ENCODE data around the gene GALNT18.

Gene GALNT18

DNA sequence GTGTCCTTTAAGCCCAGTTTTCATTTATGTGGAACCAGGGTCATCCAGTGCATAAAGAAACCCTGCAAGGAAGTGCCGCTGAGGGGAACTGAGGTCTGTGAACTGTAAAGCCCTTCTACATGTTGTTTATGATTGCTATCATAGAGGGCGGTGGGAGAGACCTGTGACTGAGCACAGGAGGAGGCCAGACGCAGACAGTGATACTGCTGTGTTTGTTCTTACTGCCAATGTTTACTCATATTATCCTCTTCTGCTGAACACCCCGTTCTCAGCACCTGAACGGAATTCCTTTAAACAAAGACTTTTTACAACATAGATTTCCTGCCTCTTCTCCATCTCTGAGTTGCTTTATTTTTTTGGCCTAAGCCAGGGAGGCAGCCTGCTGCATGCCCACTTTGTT, 967 bp upstream of the GALNT18 start:
- DNase-seq: no peak

DNA sequence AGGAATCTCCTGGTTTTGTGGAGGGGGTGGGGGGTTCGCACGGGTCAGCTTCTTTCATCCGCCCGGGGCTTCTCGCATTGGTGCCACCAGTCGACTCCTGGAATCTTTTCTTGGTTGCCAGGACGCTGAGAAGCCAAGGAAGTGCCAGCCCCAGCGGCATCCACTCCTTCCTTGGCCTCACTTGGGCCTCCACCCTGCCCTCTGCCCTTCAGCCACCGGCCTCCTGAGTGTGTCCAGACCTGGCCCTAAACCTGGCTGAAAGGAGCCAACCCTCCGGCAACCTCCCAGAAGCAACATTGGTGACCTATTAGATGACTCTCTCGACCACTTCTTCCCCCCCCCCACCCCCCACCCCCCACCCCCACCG, 518 bp upstream of the GALNT18 start:
- no peak for DNase-seq

DNA sequence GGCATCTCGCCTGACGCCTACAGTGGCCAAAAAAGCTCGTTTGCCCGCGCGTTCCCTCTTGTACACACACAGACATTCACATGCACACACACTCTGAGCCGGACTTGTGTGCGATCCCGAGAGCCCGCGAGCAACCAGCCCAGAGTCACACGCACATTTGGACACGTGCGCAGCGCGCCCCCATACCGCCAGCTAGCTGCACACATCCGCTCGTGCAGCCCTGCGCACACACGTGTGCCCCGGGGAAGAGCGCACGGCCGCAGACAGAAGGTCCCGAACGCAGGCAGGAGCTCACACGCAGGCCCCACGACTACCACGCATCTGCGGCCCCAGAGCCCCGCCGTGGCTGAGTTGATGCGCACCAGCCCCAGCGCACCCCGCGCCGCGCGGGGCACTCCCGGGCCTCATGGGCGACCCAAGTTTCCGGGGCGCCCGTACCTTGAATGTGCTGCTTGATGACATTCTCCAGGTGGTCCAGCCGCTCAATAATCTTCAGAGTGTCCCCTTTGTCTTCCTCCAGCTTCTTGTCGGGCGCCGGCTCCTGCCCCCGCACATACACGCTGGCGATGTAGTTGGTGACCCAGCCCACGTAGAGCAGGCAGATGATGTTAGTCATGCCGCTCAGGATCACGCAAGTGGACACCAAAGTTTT, 758 bp downstream of the GALNT18 start:
- DNase-seq: no peak

DNA sequence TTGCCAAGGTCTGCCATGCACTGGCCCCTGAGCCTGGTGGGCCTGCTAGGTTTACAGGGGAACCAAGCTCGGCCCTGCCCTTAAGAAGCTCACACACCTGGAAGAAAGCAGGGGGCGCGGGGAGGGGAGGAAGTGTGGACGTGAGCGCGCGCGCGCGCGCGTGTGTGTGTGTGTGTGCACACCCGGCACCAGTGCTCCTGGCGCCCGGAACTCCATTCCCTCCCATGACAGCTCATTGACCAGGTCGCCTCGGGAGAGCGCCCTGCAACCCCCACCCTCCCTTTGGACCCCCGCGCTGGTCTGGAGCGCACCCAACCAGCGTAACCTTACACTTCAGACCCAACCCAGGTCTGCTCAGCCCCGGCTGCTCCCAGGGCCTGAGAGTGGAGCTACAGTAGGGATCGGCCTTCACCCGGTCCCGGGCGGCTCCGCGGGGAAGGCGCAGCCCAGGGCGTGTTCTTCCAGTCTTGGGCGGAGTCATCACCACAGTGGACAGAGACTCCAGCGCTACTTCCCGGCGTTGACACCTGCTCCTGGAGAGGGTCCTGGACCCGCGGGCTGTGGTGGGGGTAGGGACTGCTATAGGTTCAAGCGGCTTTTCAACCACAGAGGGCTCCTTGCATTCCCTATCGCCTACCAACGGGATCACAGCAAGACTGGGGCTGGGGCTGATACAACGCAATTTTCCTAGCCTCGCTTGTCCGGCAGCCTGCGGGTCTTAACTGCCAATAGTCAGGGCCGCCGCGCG, 1.5 kb downstream of the GALNT18 start:
- peak; percentile 60 for DNase-seq

DNA sequence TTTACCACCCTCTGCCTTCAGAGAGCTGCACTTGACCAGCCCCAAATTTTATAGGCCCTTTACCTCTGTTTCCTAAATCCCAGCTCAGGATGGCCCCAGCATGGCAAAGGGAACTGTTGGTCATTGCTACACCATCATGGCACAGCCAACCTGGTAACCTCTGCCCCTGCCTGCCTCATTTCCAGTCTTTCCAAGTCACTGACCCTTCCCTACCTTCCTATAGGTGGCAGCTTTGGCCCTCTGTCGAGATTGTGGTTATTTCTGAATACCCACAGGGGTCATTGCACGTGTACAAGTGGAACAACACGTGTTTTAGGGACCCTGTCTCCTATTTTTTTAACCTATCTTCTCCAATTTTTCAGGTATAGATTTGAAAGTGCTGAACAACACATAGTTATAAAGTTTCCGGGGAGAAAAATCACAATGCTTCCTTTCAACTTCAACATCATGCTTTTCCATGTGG, 2.8 kb downstream of the GALNT18 start:
- DNase-seq: no peak

DNA sequence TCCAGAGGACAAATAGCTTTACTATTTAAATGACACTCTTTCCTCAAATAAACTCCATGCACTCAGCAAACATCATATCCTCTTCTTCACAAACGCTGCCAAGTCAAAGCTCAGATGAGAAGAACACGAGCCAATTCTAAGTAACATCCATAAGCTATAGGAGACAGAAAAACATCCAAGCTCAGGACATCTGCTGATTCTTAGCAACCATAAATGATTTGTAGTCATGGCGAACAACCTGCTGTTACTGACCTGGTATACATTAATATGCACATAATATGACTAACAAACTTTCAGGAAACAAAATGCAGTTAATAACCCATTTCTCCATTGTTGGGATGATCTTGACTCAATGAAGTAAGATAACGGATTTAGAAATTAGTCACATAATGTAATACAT, 6.7 kb downstream of the GALNT18 start:
- DNase-seq: no peak

DNA sequence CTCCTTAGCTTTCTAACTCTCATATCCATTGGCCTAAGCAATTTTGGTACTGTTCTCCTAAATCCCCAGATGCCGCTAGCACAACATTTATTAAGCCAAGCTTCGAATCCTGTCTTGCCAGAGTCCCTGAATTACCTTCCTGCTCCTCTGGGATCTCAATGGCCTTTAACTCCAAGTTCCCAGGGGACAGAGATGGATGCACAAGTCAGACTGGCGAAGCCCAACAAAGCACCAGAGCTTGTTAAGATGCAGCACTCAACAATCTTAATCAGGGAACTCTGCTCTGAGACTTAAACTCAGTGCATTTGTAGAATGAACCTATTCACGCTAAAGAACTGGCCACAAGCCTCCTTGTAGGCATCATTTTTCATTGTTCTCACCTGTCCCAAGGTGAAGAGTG, 9.4 kb downstream of the GALNT18 start:
- no peak for DNase-seq

DNA sequence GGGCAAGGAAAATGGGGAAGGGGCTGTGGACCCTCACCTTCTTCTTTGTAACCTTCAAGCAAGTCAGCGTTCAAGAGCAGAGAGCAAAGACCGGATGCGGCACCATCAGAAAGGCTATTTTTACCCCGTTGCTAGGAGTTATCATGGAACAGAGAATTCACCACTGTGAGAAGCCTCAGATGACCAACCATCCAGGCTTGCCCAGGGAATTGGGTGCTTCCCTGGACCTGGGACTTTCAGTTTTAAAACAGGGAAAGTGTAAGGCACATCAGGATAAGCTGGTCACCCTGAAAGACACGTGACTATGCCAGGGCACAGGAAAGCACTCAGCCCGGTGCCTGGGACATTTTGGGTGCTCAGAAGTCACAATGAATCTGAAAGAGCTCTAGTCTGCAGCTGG, 10.4 kb downstream of the GALNT18 start:
- DNase-seq: no peak

DNA sequence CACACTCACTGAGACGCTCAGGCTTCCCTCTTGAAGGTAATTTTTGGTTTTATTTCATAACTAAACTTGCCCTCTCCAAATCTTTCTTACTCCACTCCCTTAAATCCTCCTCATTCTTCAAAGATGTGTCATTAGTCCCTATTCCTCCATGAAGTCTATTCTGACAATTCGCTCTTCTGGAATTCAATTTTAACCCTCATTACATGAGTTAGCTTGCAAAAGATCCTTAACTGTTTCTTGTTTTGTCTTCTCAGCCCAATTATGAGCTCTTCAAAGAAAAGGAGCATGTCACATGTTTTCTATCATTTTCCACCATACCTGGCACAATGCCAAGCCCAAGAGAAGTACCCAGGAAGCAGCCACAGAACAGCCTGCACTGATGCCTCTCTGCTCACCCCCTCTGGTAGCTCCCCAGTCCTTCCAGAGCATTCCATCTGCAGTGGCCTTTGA, 13.0 kb downstream of the GALNT18 start:
- DNase-seq: peak; percentile 86

DNA sequence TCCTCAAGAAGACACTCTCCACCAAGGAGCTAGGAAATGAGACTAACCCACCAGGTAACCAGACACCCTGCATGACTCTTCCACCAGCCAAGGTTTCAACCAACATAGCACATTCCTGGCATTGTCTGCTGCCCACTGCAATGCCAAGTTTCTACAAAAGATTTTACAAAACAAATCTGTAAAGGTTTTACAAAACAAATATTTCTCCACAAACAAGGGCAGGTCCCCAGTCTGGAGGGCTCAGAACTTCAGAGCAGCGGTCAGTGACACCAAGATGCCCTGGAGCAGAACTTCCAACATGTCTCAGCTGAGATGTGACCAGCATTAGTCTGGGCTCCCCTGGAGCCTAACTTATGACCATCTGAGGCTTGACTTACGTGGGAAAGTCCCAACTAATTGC, 14.0 kb downstream of the GALNT18 start:
- peak; percentile 59 for DNase-seq

DNA sequence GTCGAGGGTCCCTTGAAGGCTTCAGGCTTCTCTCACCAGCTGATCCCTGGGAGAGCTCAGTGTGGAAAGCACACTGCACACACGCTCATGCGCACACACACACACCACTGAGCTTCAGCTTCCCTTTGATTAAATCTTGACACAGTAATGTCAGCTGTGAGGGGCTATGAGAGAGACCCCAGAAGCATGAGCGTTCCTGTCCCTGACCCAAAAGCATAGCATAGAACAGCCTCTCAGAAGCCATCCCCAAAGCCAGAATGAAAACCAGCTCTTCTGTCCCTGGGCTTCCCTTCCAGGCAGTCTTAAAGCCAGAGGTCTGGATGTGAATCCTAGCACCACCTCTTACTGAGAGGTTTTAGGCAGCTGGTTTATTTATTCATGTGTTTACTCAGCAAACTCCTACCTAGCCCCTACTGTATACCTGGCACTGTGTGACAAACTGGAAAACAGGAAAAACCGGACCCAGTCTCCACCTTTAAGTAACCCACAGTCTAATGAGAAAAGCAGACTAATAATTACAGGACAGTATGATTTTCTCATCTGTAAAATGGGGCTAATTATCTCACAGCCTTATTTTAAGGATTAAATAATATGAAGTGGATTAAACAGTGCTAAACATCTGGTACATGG, 15.9 kb downstream of the GALNT18 start:
- no peak for DNase-seq

DNA sequence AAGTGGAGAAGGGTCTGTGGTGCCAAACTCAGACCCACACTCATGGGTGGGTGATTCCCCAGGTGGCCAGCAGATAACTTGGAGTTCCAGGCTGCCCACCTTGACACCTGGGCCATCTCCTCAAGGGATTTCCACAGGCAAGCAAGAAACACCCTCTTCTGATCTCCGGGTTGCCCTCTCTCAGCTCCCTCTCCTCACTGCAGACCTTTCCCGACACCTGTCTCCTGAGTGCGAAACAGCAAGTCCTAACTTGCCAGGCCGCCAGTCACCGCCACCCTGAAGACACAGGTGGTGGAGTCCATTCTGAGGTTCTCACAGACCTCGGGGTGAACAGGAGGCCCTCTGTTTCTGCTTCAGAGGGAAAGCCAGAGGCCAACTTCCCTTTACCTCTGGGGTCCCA, 16.6 kb downstream of the GALNT18 start:
- no peak for DNase-seq

DNA sequence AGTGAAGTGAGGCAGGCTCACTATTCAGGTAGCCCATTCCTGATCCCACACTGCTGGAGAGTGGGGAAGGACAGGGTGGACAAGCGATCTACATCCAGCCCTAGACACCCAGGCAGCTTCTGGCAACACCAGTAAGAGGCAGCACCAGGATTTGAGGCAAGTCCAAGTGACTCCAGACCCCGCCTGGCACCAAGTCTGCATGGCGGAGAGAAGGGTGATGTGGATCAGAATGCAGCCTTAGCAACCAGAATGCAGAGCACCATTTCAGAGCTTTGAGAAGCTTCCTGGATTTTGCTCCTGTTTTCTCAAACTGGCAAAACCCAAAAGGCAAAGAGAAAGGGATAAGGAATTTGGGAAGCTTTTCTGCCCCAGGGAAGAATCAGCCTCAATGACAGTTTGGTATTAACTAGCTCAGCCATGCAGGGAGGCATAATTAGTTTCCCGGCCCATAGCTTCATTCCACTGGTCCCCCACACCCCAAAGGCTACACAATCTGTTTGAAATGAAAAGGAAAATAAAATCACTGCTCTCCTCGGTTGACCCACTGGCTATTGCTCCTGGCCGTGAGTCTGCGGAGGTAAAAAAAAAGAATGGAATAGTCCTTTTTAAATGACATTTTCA, 17.3 kb downstream of the GALNT18 start:
- no peak for DNase-seq

DNA sequence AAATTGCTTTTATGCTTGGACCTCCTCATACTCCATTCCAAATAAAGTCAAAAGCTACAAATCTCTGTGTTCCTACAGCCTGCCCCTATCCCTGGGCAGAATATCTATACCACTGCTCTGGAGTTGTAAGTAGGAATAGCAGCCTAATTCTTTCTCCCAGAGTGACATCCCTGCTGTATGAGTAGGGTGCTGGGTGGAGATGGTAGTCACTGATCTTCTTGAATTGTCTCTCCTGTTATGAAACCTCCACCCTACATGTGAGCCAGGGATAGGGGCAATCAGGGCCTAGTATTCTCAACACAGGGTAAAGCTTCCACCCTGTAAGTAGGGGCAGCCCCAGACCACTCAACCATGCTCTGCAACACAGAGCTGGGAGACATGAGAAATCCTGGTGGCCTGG, 19.8 kb downstream of the GALNT18 start:
- no peak for DNase-seq

DNA sequence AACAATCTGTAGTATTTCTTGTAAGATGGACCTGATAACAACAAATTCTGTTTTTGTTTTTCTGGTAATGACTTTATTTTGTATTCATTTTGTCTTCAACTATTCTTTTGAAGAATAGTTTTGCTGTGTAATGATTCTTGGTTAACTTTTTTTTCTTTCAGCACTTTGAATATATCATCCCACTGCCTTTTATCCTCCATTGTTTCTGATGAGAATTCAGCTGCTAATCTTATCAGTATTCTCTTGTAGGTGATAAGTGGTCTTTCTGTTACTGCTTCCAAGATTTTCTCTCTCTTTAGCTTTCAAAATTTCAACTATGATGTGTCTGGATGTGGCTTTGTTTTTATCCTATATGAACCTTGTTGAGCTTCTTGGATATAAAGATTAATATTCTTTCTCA, 21.5 kb downstream of the GALNT18 start:
- DNase-seq: no peak

DNA sequence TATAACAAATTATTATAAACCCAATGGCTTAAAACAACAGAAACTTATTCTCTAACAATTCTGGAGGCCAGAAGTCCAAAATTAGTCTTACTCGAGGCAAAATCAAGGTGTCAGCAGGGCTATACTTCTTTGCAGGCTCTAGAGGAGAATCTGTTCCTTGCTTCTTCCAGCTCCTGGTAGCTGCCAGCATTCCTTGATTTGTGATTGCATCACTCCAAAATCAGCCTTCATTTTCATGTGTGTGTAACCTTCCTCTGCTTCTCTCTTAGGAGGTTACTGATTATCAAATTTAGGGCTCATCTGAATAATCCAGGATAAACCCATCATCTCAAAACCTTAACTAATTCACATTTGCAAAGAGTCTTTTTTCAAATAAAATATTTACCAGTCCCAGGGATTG, 23.6 kb downstream of the GALNT18 start:
- DNase-seq: no peak

DNA sequence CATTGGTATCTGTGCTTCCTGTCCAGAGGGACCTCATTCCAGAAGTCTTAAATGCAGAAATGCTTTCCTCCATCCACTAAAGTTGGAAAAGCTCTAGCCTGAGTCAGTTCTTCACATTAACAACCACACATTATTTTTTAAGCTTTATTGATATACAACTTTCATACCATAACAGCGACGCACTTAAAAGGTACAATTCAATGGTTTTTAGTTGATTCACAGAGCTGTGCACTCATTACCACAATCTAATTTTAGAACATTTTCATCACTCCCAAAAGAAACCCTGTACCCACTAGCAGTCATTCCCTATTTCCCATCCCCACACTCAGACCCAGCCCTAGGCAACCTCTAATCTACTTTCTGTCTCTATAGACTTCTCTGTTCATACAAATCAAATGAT, 27.6 kb downstream of the GALNT18 start:
- DNase-seq: no peak

DNA sequence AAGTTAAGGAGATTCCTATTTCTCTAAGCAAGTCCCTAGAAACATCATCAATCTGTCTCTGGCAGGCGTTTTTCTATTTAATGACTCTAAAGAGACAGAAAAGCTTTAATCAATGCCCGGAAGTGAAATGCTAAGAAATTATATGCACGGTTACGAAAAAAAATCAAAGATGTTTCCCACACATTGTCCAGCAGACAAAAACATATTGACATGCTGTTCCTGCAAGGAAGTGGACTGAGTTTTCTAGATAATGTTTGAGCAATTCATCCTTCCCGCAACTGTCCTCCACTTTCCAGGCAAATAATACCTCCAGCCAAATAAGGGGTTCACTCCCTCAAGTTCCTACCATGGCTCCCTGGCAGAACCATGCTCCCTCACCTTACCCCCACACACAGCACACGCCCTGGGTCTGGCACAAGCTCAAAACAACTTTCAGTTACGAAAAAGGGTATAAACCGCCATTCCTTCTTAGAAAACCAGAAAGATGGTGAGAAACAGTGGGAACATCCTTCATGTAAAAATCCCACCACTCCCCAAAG, 29.6 kb downstream of the GALNT18 start:
- no peak for DNase-seq

DNA sequence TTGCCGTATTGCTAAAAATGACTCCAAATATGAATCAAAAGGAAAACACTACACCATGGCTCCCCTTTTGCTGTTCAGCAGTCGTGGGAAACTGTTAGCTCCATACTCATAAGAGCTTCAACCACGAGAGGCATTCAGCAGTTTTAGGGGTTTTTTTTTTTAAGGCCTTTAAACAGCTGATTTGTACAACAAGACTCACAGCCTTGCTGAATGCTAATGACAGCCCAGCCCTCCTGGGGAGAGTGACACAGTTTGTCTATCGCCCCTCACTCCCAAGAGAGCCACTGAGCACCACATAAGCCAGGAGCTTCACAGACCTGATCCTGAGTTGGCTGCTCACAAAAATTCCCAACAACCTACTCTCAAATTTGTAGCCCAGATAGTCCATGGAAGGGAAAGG, 32.4 kb downstream of the GALNT18 start:
- no peak for DNase-seq

DNA sequence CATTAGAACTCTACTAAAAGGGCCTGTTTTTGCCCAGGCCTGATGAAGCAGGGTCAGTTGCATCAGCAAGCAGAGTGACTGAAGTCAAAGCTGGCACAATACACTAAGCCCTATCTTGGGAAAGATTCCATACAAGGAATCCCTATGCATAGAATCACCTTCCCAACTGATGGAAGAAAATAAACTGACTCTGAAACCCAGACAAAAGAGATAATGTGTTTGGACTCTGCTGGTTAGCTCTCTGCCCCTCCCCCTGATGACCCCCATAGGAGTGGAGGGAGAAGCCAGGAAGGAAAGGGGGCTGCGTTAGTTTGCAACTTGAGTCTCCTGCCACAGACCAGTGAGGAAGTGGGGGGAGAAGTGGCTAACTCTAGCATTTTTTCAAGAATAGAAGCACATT, 32.9 kb downstream of the GALNT18 start:
- DNase-seq: no peak

DNA sequence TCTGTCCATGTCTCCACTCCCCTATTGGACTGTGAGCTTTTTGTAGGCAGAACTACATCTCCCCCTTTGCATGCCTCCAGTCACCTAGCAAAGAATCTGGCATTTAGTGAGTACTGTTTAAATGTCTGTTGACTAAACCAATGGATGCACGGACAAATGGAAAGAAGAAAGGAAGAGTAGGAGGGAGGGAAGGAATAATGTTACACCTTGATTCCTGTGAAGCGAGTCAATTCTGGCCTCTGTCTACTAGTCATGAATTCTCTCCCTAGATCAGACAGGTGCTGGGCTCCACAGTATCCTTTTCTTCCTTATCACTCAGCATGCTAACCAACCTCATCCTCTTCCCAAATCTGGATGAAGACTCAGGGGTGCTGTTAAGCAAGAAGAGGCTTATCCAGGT, 33.6 kb downstream of the GALNT18 start:
- peak; percentile 29 for DNase-seq

DNA sequence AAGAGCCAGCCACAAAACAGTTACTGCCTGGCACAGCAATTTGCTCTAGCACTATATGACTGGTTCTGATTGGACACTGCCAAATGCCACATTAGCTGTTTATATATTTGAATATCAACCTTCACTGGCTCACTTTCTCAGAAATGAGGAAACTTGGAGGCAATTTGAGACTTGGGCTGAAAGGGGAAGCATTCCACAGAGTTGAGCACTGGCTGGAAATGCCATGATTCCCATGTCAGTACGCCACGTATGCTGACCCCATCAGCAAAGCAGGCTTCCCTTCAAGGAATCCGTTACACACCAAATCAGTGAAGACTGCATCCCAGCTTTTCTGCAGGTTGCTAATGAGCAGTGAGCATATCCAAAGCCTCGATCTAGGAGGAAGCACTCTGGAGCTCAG, 34.7 kb downstream of the GALNT18 start:
- DNase-seq: no peak

DNA sequence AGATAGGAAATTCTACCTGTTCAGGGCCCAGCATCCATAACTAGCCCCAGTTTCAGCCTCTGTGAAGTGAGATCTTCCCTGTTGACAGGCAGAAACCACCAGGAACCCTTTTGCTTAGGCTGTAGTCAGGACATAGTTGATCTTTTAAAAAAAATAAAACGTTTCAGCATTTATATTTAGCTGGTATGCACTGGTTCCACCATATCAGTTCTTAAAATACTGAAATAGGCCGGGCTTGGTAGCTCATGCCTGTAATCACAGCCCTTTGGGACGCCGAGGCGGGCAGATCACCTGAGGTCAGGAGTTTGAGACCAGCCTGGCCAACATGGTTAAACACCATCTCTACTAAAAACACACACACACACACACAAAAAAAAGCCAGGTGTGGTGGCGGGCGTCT, 35.3 kb downstream of the GALNT18 start:
- no peak for DNase-seq

DNA sequence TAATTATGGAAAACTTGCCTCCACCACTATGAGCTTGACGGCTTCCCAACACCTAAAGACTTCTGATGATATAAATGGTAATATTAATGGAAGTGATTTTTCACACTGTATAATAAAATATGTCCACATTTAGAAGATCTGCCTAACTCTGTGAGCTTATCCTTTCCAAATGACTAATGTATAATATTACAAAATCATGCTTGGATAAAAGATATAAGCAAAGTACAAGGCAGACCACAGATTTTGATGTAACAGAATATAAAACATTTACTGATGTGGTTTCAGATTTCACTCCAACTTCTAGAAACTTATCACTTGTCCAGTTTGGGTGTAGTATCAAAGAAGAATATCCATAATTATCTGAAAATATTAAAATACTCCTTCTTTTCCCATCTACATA, 36.9 kb downstream of the GALNT18 start:
- peak; percentile 42 for DNase-seq

Data from NCI-H226 (cell line).